Gastroesophageal sphincter (tissue), 4 donors: ENCODE data around the gene KCND2. TPM values are rescaled to one million over a fixed set of nuclear protein-coding genes. Genes with fewer than 3 reads are reported as not detected.

Experiments used
- ATAC-seq: fragments of 150-250 bp; one replicate; pipeline ENCODE4 v1.9.1; 2016; ENCODE audit warnings: mild to moderate bottlenecking, moderate library complexity
- H3K27ac ChIP-seq, 4 donors: fragments of 200-600 bp; sonication (generic) in 3 of 4; 1 replicate in 3 of 4; 2 replicates in 1 of 4; pipeline ENCODE4 v1.5.1; 2016 to 2019
- H3K27me3 ChIP-seq: fragments of 200-600 bp; sonication (generic); one replicate; pipeline ENCODE4 v1.5.1; 2019
- H3K36me3 ChIP-seq, 2 donors: fragments of 200-600 bp; sonication (generic); one replicate each; pipeline ENCODE4 v1.5.1; 2019; ENCODE audit warnings: control low read depth in 1 of 2
- H3K4me1 ChIP-seq, 3 donors: fragments of 200-600 bp; sonication (generic); 1 replicate in 2 of 3; 2 replicates in 1 of 3; pipeline ENCODE4 v1.5.1; 2016 to 2019; ENCODE audit warnings: control low read depth in 2 of 3
- H3K4me3 ChIP-seq, 2 donors: fragments of 200-600 bp; sonication (generic); one replicate each; pipeline ENCODE4 v1.5.1; 2019; ENCODE audit warnings: mild to moderate bottlenecking in 1 of 2, moderate library complexity in 1 of 2
- H3K9me3 ChIP-seq, 3 donors: fragments of 200-600 bp; sonication (generic); one replicate each; pipeline ENCODE4 v1.5.1; 2017 to 2019; ENCODE audit warnings: control low read depth in 2 of 3
- CTCF ChIP-seq, 4 experiments: fragments of 200-600 bp in 2 of 4; fragments of 450-650 bp in 2 of 4; sonication (generic) in 1 of 4; IDR thresholded peaks; one replicate each; pipeline ENCODE4 v1.5.1; 2017 to 2019; ENCODE audit warnings: antibody characterized with exemption in 4 of 4, mild to moderate bottlenecking in 2 of 4, moderate library complexity in 2 of 4
- EP300 ChIP-seq: sonication (generic); formaldehyde crosslinking; IDR thresholded peaks from one replicate; pipeline ENCODE4 v1.6.1; 2017; ENCODE audit warnings: antibody characterized with exemption, mild to moderate bottlenecking
- POLR2A ChIP-seq, 2 donors: fragments of 450-650 bp; IDR thresholded peaks; one replicate each; pipeline ENCODE4 v1.6.1; 2017; ENCODE audit warnings: antibody characterized with exemption in 2 of 2, mild to moderate bottlenecking in 2 of 2, moderate library complexity in 1 of 2
- POLR2AphosphoS5 ChIP-seq: sonication (generic); formaldehyde crosslinking; IDR thresholded peaks from one replicate; pipeline ENCODE4 v1.6.1; 2017; ENCODE audit warnings: antibody characterized with exemption
- WGBS, 2 donors: methylation state at CpG; one replicate each; pipeline ENCODE4 v1.1.5; 2018; ENCODE audit warnings: low coverage in 1 of 2; 5-methylcytosine and 5-hydroxymethylcytosine counted together
- total RNA-seq, 4 donors: library from RNA; depleted of rRNA; stranded (reverse); fragments of >200 nt; gene quantifications; one replicate each; pipeline ENCODE4 v1.1.0, GENCODE V29; 2016

KCND2 gene
- total RNA-seq, 4 donors from 2014 or later = 0.40 to 0.93 (median 0.66) TPM

GRCh38 chr7:120456699-120457098 lies 183.7 kb downstream of the KCND2 start:
- Histone ChIP-seq H3K36me3 (no peaks in the 10 kb centered on the region), H3K4me1 (no peaks in the 10 kb centered on the region), H3K4me3 (no peak overlapping the region), H3K27me3 (no peaks in the 10 kb centered on the region), H3K27ac (no peak overlapping the region), H3K9me3 (peaks cover 0 to 10% (median 0%) of the 10 kb centered on the region in 3 donors)
- no peak for TF ChIP-seq EP300
- TF ChIP-seq POLR2A (IDR thresholded peaks at IDR 0.05) = no peak
- TF ChIP-seq CTCF (IDR thresholded peaks at IDR 0.05) = no peak
- TF ChIP-seq POLR2AphosphoS5 = no peak
- no peak for ATAC-seq
- 100% methylated on average over 1 of the region's 1 CpG; no CpG with 5 or more reads in 1 of the 2 donors for WGBS, 2 donors

DNA sequence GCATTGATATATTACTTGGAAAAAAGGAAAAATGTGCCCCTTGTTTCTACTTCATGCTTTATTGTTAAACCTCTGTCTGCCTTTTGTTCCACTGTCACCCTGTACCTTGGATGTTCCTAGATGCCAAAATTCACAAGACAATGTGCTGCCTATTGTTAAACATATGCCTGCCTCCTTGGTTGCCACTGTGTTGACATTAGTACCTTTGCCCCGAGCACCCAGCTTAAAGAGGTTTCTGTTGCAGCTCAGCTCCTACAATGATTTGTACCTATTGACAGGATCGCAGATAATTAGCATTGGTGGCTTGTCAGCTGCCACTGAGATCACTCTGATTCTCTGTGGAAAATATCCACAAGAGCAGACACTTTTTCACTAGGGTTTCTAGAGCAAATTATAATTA lies 188.0 kb downstream of the KCND2 start:
- Histone ChIP-seq H3K36me3 (no peaks in the 10 kb centered on the region), H3K4me1 (no peaks in the 10 kb centered on the region), H3K27me3 (no peaks in the 10 kb centered on the region), H3K9me3 (peaks cover 0 to 10% (median 0%) of the 10 kb centered on the region in 3 donors), H3K4me3 (no peak overlapping the region), H3K27ac (no peak overlapping the region)
- 58 to 71% methylated on average over 2 of the region's 2 CpGs for WGBS, 2 donors
- ATAC-seq = no peak
- TF ChIP-seq EP300 = no peak
- TF ChIP-seq CTCF (IDR thresholded peaks at IDR 0.05) = no peak
- no peak for TF ChIP-seq POLR2AphosphoS5
- no peak for TF ChIP-seq POLR2A (IDR thresholded peaks at IDR 0.05)

- H3K27ac ChIP-seq = no peak overlapping the region
- no peak for TF ChIP-seq CTCF (IDR thresholded peaks at IDR 0.05)
- no peak for TF ChIP-seq EP300
- no peak for TF ChIP-seq POLR2A (IDR thresholded peaks at IDR 0.05)
- TF ChIP-seq POLR2AphosphoS5 = no peak
- H3K27me3 ChIP-seq = no peaks in the 10 kb centered on the region
- no peaks in the 10 kb centered on the region for H3K4me1 ChIP-seq
- H3K9me3 ChIP-seq = no peaks in the 10 kb centered on the region
- H3K36me3 ChIP-seq = no peaks in the 10 kb centered on the region
- no peak for ATAC-seq
- no peak overlapping the region for H3K4me3 ChIP-seq
- WGBS, 2 donors = 70 to 87% methylated on average over 2 of the region's 2 CpGs
Observed at GRCh38 chr7:120462991-120463390, 190.0 kb downstream of the KCND2 start.

GRCh38 chr7:120464104-120464503 lies 191.1 kb downstream of the KCND2 start:
- no peaks in the 10 kb centered on the region for H3K4me1 ChIP-seq
- no peaks in the 10 kb centered on the region for H3K36me3 ChIP-seq
- H3K27me3 ChIP-seq = no peaks in the 10 kb centered on the region
- TF ChIP-seq EP300 = no peak
- TF ChIP-seq POLR2AphosphoS5 = no peak
- TF ChIP-seq POLR2A (IDR thresholded peaks at IDR 0.05) = no peak
- TF ChIP-seq CTCF (IDR thresholded peaks at IDR 0.05) = no peak
- H3K9me3 ChIP-seq = no peaks in the 10 kb centered on the region
- no peak overlapping the region for H3K4me3 ChIP-seq
- no peak overlapping the region for H3K27ac ChIP-seq
- ATAC-seq = no peak
- WGBS, 2 donors = 91 to 93% methylated on average over 4 of the region's 4 CpGs

- Histone ChIP-seq H3K4me3 (no peak overlapping the region), H3K27ac (no peak overlapping the region), H3K36me3 (no peaks in the 10 kb centered on the region), H3K9me3 (no peaks in the 10 kb centered on the region), H3K27me3 (no peaks in the 10 kb centered on the region), H3K4me1 (no peaks in the 10 kb centered on the region)
- WGBS, 2 donors = 70 to 79% methylated on average over 3 of the region's 3 CpGs
- TF ChIP-seq EP300 = no peak
- TF ChIP-seq CTCF (IDR thresholded peaks at IDR 0.05) = no peak
- no peak for TF ChIP-seq POLR2A (IDR thresholded peaks at IDR 0.05)
- TF ChIP-seq POLR2AphosphoS5 = no peak
- no peak for ATAC-seq
Observed at GRCh38 chr7:120467676-120468075, 194.7 kb downstream of the KCND2 start.
